Measurements from ENCODE around the gene BCL2.

The BCL2 gene

DNA sequence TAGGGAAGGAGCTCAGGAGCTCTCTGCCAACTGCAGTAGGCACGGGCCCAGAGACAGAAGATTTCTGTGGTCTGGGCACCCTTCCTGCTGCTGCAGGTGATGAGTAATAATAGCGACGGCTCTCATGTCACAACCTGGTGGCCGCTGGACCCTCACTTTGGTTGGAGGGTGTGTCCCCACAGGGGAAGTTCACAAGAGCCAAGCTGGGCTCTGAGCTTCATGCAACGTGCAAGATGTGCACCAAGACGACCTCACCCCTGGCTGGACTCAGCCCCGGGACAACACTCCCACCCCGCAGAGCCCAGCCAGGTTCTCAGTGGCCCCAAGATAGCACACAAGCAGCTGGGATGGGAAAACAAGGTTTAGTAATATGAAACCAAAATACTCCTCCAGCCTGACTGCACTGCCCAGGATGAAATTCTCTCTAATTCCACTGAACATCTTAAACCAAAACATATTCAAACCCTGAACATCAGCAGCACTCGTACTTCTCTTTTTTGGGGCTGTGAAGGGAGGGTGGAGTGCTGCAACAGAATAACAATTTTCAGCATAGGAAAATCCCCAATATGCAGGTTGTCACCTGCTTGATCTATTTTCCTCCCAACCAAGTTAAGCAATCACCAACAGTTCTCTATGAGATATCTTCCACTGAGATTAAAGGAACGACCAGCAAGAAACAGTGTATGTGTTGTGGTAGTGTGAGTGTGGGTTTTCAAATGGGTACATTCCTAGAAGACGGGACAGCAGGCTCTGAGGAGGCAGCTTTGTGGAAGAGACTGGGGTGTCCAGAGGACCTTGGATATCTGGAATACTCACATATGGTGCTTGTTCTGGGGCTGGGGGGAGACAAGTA lies 26.5 kb downstream of the BCL2 start:
- ATAC-seq, result no peak
- TF ChIP-seq ZC3H10 (CRISPR knock-in tag; IDR thresholded peaks at IDR 0.05) (no peak), SNAI2 (CRISPR knock-in tag; IDR thresholded peaks at IDR 0.05) (no peak), ZNF70 (CRISPR knock-in tag; IDR thresholded peaks at IDR 0.05) (no peak), ISL1 (CRISPR knock-in tag; IDR thresholded peaks at IDR 0.05) (no peak), ESRRG (CRISPR knock-in tag; IDR thresholded peaks at IDR 0.05) (no peak)
- TF ChIP-seq, protein P1, sequence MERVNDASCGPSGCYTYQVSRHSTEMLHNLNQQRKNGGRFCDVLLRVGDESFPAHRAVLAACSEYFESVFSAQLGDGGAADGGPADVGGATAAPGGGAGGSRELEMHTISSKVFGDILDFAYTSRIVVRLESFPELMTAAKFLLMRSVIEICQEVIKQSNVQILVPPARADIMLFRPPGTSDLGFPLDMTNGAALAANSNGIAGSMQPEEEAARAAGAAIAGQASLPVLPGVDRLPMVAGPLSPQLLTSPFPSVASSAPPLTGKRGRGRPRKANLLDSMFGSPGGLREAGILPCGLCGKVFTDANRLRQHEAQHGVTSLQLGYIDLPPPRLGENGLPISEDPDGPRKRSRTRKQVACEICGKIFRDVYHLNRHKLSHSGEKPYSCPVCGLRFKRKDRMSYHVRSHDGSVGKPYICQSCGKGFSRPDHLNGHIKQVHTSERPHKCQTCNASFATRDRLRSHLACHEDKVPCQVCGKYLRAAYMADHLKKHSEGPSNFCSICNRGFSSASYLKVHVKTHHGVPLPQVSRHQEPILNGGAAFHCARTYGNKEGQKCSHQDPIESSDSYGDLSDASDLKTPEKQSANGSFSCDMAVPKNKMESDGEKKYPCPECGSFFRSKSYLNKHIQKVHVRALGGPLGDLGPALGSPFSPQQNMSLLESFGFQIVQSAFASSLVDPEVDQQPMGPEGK (CRISPR knock-in tag; IDR thresholded peaks at IDR 0.05; ENCODE audit: borderline replicate concordance), result no peak
- TF ChIP-seq, protein P2, sequence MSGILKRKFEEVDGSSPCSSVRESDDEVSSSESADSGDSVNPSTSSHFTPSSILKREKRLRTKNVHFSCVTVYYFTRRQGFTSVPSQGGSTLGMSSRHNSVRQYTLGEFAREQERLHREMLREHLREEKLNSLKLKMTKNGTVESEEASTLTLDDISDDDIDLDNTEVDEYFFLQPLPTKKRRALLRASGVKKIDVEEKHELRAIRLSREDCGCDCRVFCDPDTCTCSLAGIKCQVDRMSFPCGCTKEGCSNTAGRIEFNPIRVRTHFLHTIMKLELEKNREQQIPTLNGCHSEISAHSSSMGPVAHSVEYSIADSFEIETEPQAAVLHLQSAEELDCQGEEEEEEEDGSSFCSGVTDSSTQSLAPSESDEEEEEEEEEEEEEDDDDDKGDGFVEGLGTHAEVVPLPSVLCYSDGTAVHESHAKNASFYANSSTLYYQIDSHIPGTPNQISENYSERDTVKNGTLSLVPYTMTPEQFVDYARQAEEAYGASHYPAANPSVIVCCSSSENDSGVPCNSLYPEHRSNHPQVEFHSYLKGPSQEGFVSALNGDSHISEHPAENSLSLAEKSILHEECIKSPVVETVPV (CRISPR knock-in tag; IDR thresholded peaks at IDR 0.05), result no peak

DNA sequence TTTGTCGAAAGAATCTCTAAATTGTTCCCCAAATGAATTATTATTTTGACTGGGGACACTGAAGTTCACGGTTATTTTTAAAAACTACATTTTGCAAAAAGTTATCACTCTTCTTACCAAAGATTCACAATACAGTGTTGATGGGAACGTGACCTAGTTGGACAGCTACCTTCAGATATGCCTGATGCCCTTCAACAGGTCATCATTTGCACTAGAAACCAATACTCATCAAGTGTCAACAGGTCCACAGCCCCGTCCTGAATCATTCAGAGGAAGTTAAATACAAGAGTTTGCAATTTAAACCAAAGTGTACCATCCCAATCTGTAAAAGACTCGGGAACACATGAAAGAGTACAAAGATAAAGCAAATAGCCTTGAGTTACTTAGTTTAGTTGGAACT lies 28.3 kb downstream of the BCL2 start:
- no peak for ATAC-seq
- no peak for TF ChIP-seq ESRRG (CRISPR knock-in tag; IDR thresholded peaks at IDR 0.05)
- TF ChIP-seq GLIS3 (CRISPR knock-in tag; IDR thresholded peaks at IDR 0.05), result no peak
- no peak for TF ChIP-seq ZNF70 (CRISPR knock-in tag; IDR thresholded peaks at IDR 0.05)
- no peak for TF ChIP-seq TCF4 (CRISPR knock-in tag; IDR thresholded peaks at IDR 0.05; ENCODE audit: borderline replicate concordance)
- no peak for TF ChIP-seq SNAI2 (CRISPR knock-in tag; IDR thresholded peaks at IDR 0.05)

DNA sequence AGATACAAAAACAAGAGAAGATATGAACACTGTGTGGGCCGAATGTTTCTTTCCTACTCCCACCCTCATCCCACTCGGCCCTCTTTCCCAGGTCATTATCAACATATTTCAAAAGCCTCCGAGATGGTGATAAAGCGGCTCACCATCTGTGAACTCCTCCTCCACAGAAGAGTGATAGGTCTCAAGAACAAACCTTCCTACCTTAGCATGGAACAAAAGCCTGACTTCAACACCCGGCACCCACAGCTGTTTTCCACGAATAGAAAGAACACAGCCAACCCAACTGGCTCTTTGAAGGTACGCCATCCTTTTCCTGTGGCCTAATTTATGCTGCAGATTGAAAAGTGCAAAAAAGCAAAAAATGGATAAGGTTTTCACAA lies 28.8 kb downstream of the BCL2 start:
- no peak for TF ChIP-seq CSDC2 (CRISPR knock-in tag; IDR thresholded peaks at IDR 0.05)
- no peak for TF ChIP-seq ZNF8 (CRISPR knock-in tag; IDR thresholded peaks at IDR 0.05)
- TF ChIP-seq, protein P2 (CRISPR knock-in tag; IDR thresholded peaks at IDR 0.05), result no peak
- no peak for TF ChIP-seq GLIS3 (CRISPR knock-in tag; IDR thresholded peaks at IDR 0.05)
- TF ChIP-seq SNAI2 (CRISPR knock-in tag; IDR thresholded peaks at IDR 0.05), result no peak
- no peak for TF ChIP-seq OSR1 (CRISPR knock-in tag; IDR thresholded peaks at IDR 0.05)
- TF ChIP-seq, protein P3, sequence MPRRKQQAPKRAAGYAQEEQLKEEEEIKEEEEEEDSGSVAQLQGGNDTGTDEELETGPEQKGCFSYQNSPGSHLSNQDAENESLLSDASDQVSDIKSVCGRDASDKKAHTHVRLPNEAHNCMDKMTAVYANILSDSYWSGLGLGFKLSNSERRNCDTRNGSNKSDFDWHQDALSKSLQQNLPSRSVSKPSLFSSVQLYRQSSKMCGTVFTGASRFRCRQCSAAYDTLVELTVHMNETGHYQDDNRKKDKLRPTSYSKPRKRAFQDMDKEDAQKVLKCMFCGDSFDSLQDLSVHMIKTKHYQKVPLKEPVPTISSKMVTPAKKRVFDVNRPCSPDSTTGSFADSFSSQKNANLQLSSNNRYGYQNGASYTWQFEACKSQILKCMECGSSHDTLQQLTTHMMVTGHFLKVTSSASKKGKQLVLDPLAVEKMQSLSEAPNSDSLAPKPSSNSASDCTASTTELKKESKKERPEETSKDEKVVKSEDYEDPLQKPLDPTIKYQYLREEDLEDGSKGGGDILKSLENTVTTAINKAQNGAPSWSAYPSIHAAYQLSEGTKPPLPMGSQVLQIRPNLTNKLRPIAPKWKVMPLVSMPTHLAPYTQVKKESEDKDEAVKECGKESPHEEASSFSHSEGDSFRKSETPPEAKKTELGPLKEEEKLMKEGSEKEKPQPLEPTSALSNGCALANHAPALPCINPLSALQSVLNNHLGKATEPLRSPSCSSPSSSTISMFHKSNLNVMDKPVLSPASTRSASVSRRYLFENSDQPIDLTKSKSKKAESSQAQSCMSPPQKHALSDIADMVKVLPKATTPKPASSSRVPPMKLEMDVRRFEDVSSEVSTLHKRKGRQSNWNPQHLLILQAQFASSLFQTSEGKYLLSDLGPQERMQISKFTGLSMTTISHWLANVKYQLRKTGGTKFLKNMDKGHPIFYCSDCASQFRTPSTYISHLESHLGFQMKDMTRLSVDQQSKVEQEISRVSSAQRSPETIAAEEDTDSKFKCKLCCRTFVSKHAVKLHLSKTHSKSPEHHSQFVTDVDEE (CRISPR knock-in tag; IDR thresholded peaks at IDR 0.05), result no peak
- TF ChIP-seq ZFP30 (CRISPR knock-in tag; IDR thresholded peaks at IDR 0.05), result no peak
- no peak for TF ChIP-seq ARNTL (CRISPR knock-in tag; IDR thresholded peaks at IDR 0.05; ENCODE audit: borderline replicate concordance, low read depth)
- no peak for TF ChIP-seq RARB (CRISPR knock-in tag; IDR thresholded peaks at IDR 0.05)
- no peak for TF ChIP-seq BACH2 (CRISPR knock-in tag; IDR thresholded peaks at IDR 0.05; ENCODE audit: borderline replicate concordance)
- ATAC-seq, result no peak

DNA sequence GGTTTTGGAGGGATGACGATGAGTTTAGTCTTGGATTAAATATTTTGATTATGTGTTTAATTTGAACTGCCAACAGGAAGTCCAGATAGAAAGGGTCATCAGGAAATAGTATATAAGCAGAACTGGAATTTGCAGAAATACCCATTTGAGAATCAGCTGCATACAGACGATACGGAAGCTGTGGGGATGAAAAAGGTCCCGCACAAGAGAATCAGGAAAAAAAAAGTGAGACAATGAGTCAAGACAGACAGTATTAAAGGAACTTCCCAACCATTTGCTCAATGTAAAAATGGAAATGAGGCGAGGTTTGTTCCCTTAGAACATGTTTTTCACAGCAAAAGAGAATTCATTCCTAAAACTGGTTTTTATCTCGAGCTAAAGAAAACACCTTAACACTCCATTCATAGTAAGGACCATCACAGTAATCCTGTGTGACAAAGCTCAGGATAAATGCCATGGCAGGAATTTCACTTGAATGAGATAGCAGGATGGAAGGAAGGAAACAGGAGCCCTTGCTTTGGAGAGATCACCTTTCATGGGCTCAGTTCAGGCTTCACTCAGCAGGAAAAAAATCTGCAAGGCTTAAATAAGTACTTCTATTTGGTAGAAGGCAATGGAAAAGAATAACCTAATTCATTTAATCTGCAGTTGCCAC lies 29.3 kb downstream of the BCL2 start:
- TF ChIP-seq ARNTL (CRISPR knock-in tag; IDR thresholded peaks at IDR 0.05; ENCODE audit: borderline replicate concordance, low read depth), result no peak
- no peak for TF ChIP-seq PPARA (CRISPR knock-in tag; IDR thresholded peaks at IDR 0.05; ENCODE audit: borderline replicate concordance)
- TF ChIP-seq OSR1 (CRISPR knock-in tag; IDR thresholded peaks at IDR 0.05), result no peak
- TF ChIP-seq GLIS3 (CRISPR knock-in tag; IDR thresholded peaks at IDR 0.05), result no peak
- no peak for TF ChIP-seq ISL1 (CRISPR knock-in tag; IDR thresholded peaks at IDR 0.05)
- no peak for TF ChIP-seq ZNF70 (CRISPR knock-in tag; IDR thresholded peaks at IDR 0.05)
- TF ChIP-seq SNAI2 (CRISPR knock-in tag; IDR thresholded peaks at IDR 0.05), result no peak
- TF ChIP-seq, protein P1 (CRISPR knock-in tag; IDR thresholded peaks at IDR 0.05; ENCODE audit: borderline replicate concordance), result no peak
- TF ChIP-seq, protein P4, sequence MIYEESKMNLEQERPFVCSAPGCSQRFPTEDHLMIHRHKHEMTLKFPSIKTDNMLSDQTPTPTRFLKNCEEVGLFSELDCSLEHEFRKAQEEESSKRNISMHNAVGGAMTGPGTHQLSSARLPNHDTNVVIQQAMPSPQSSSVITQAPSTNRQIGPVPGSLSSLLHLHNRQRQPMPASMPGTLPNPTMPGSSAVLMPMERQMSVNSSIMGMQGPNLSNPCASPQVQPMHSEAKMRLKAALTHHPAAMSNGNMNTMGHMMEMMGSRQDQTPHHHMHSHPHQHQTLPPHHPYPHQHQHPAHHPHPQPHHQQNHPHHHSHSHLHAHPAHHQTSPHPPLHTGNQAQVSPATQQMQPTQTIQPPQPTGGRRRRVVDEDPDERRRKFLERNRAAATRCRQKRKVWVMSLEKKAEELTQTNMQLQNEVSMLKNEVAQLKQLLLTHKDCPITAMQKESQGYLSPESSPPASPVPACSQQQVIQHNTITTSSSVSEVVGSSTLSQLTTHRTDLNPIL (CRISPR knock-in tag; IDR thresholded peaks at IDR 0.05; ENCODE audit: low read depth), result no peak
- TF ChIP-seq ZC3H10 (CRISPR knock-in tag; IDR thresholded peaks at IDR 0.05), result no peak
- no peak for TF ChIP-seq CSDC2 (CRISPR knock-in tag; IDR thresholded peaks at IDR 0.05)
- TF ChIP-seq ZFP30 (CRISPR knock-in tag; IDR thresholded peaks at IDR 0.05), result no peak
- ATAC-seq, result no peak

Data from SK-N-SH treated with all-trans-retinoic acid at 6 μM for 48 hours (cell line).